C4-2B (cell line): ENCODE data around the gene CTNNA3.

ENCODE experiments used
- CTCF ChIP-seq: fragments of 450-650 bp; conservative IDR thresholded peaks from 2 replicates; pipeline ENCODE4 v1.5.1; 2017; ENCODE audit warnings: mild to moderate bottlenecking
- ZFX ChIP-seq: fragments of 450-650 bp; IDR thresholded peaks from 2 replicates; pipeline ENCODE4 v1.6.1; 2017

DNA sequence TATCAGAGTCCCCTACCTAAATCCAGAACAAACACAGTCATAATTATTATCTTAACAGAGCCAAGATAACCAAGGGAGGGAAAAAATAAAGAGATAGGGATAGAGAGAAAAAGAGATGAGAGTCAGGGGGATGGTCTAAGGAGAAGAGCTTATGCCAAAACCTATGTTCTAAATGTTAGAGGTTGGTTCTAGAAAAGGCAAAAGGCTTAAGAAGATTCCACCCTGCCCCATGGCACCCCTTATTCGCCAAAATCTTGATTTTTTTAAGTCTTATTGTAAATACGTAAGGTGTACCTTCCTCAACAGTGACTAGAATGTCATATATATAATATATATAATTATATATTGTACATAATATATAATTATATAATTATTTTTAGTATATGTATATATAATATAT lies 29.6 kb upstream of the CTNNA3 start:
- no peak for TF ChIP-seq CTCF
- TF ChIP-seq ZFX: no peak
